ENCODE measurements around the gene ACTN1.

The ACTN1 gene

DNA sequence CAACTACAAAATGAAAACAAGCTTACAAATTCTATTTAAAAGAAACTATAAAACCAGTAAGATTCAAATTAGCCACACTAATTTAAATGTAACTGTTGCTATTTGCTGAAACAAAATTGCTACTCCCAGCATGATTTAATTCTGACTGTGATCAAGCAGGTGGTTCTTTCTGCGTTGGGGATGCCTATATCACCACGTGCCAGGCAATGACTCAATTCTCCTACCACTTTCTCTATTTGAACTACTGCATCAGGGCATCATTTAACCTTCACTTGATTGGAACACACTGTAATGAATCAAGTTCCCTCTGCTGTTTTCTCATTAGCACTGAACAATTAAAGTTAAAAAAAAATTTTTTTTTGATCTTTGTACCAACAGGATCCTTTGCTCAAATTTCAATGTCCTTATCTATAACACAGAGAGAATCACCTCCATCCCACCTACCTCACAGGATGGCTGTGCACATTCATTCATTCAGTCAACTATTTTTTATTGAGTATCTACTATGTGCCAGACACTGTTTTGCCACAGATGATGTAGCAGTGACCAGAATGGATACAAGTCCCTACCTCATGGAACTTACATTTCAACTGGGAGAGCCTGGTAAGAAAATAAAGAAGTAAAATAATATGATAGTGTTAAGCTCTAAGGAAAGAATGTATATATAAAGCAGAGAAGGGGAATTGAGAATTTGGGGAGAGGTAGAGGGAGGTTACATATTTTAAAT is 8.0 kb upstream of the ACTN1 start:
- no peak overlapping the region for H3K4me3 ChIP-seq (ENCODE audit: low read depth, low read length)
- H4K12ac ChIP-seq (ENCODE audit: low read depth, low read length) = no peak overlapping the region
- no peak overlapping the region for H3K4ac ChIP-seq (ENCODE audit: low read depth, low read length)
- H3K9ac ChIP-seq (ENCODE audit: low read length) = no peak overlapping the region
- no peak overlapping the region for H3K14ac ChIP-seq (ENCODE audit: low read length)
- no peaks in the 10 kb centered on the region for H3K79me2 ChIP-seq (ENCODE audit: control insufficient read depth, insufficient read depth, low read length, poor library complexity)
- no peak overlapping the region for H2AK5ac ChIP-seq (ENCODE audit: low read length)
- H3K27ac ChIP-seq (ENCODE audit: low read depth, low read length) = no peak overlapping the region
- no peak overlapping the region for H4K8ac ChIP-seq (ENCODE audit: low read depth, low read length)
- H2BK12ac ChIP-seq (ENCODE audit: low read length) = no peak overlapping the region
- no CpG with 5 or more reads among the region's 2 CpGs for WGBS (ENCODE audit: extremely low coverage, insufficient coverage, insufficient read length)
- peaks cover 3% of the 10 kb centered on the region in 2 experiments for H3K4me1 ChIP-seq (ENCODE audit: control insufficient read depth in 1 of 2, insufficient read depth in 2 of 2, low read length in 2 of 2)
- no peak for DNase-seq
- H2BK120ac ChIP-seq (ENCODE audit: insufficient read depth, low read length, poor library complexity) = no peak overlapping the region
- no peak overlapping the region for H3K4me2 ChIP-seq (ENCODE audit: low read length)
- no peak overlapping the region for H2AFZ ChIP-seq (ENCODE audit: insufficient read depth, low read length, poor library complexity)
- H4K91ac ChIP-seq (ENCODE audit: low read depth, low read length) = no peak overlapping the region
- H3K18ac ChIP-seq (ENCODE audit: low read length) = no peak overlapping the region
- H3K27me3 ChIP-seq (ENCODE audit: insufficient read depth, low read length) = no peaks in the 10 kb centered on the region
- H2BK5ac ChIP-seq (ENCODE audit: low read depth, low read length, poor library complexity) = no peak overlapping the region
- no peaks in the 10 kb centered on the region for H3K36me3 ChIP-seq (ENCODE audit: control insufficient read depth in 1 of 2, insufficient read depth in 2 of 2, low read length in 2 of 2)
- H3K23ac ChIP-seq (ENCODE audit: low read length) = no peak overlapping the region
- H3K9me3 ChIP-seq (ENCODE audit: insufficient read depth, low read depth, low read length) = no peaks in the 10 kb centered on the region
- H3K79me1 ChIP-seq (ENCODE audit: low read length) = peaks cover 6% of the 10 kb centered on the region

DNA sequence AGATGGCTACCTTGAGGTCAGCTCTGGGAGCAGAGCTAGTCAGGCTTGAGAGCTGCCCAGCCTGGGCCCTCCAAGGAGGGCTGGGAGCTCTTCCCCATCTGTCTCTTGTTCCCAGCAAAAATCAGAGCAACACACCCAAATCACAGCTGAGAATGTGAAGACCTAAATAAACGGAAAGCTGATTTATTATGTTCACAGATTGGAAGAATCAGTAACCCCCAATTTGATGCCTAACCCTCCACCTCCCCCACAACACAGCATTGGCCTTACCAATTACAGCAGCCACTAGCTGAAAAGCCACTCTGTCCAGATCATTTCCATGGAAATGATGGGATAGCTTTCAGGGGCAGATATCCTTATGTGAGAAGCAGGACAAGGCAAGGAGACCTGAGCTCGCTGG is 7.1 kb upstream of the ACTN1 start:
- Histone ChIP-seq H3K27ac (ENCODE audit: low read depth, low read length) (no peak overlapping the region), H3K18ac (ENCODE audit: low read length) (no peak overlapping the region)
- WGBS (ENCODE audit: extremely low coverage, insufficient coverage, insufficient read length) = no CpG with 5 or more reads among the region's 2 CpGs

DNA sequence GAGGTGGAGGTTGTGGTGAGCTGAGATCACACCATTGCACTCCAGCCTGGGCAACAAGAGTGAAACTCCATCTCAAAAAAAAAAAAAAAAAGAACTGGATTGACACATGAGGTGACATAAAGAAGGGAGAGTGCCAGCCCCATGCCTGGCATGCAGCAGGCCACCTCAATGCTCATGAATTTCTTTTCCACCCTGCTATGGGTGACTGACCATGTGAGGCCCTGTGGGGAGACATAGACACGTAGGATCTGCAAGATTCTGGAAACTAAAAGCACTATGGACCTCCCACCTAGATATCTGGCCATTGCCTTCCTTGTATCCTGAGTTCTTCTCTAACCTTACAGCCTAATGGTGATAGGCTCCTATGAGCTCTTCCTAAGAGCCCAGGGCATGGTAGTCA is 5.6 kb upstream of the ACTN1 start:
- Histone ChIP-seq H3K4me2 (ENCODE audit: low read length) (no peak overlapping the region), H2AK5ac (ENCODE audit: low read length) (no peak overlapping the region), H3K14ac (ENCODE audit: low read length) (no peak overlapping the region), H3K9me3 (ENCODE audit: insufficient read depth, low read depth, low read length) (no peaks in the 10 kb centered on the region), H3K36me3 (ENCODE audit: control insufficient read depth in 1 of 2, insufficient read depth in 2 of 2, low read length in 2 of 2) (no peaks in the 10 kb centered on the region), H3K4me3 (ENCODE audit: low read depth, low read length) (no peak overlapping the region), H2AFZ (ENCODE audit: insufficient read depth, low read length, poor library complexity) (no peak overlapping the region), H3K4ac (ENCODE audit: low read depth, low read length) (no peak overlapping the region), H3K27ac (ENCODE audit: low read depth, low read length) (no peak overlapping the region), H3K18ac (ENCODE audit: low read length) (no peak overlapping the region), H3K27me3 (ENCODE audit: insufficient read depth, low read length) (no peaks in the 10 kb centered on the region), H4K91ac (ENCODE audit: low read depth, low read length) (no peak overlapping the region), H3K4me1 (ENCODE audit: control insufficient read depth in 1 of 2, insufficient read depth in 2 of 2, low read length in 2 of 2) (peaks cover 19 to 20% of the 10 kb centered on the region in 2 experiments), H2BK12ac (ENCODE audit: low read length) (no peak overlapping the region), H3K9ac (ENCODE audit: low read length) (no peak overlapping the region), H2BK5ac (ENCODE audit: low read depth, low read length, poor library complexity) (no peak overlapping the region), H4K12ac (ENCODE audit: low read depth, low read length) (no peak overlapping the region), H2BK120ac (ENCODE audit: insufficient read depth, low read length, poor library complexity) (no peak overlapping the region), H3K79me1 (ENCODE audit: low read length) (peaks cover 17% of the 10 kb centered on the region), H4K8ac (ENCODE audit: low read depth, low read length) (no peak overlapping the region), H3K79me2 (ENCODE audit: control insufficient read depth, insufficient read depth, low read length, poor library complexity) (peaks cover 3% of the 10 kb centered on the region), H3K23ac (ENCODE audit: low read length) (no peak overlapping the region)
- DNase-seq = no peak
- no CpG with 5 or more reads among the region's 1 CpG for WGBS (ENCODE audit: extremely low coverage, insufficient coverage, insufficient read length)

More for the DNA sequence above, 7.1 kb upstream of the ACTN1 start:
- Histone ChIP-seq H3K36me3 (ENCODE audit: control insufficient read depth in 1 of 2, insufficient read depth in 2 of 2, low read length in 2 of 2) (no peaks in the 10 kb centered on the region), H2AFZ (ENCODE audit: insufficient read depth, low read length, poor library complexity) (no peak overlapping the region), H2BK120ac (ENCODE audit: insufficient read depth, low read length, poor library complexity) (no peak overlapping the region), H4K8ac (ENCODE audit: low read depth, low read length) (no peak overlapping the region), H3K4me3 (ENCODE audit: low read depth, low read length) (no peak overlapping the region), H4K12ac (ENCODE audit: low read depth, low read length) (no peak overlapping the region), H2AK5ac (ENCODE audit: low read length) (peak overlapping the region; percentile 83), H3K79me2 (ENCODE audit: control insufficient read depth, insufficient read depth, low read length, poor library complexity) (no peaks in the 10 kb centered on the region), H3K14ac (ENCODE audit: low read length) (no peak overlapping the region), H3K23ac (ENCODE audit: low read length) (no peak overlapping the region), H3K9me3 (ENCODE audit: insufficient read depth, low read depth, low read length) (no peaks in the 10 kb centered on the region), H3K4ac (ENCODE audit: low read depth, low read length) (no peak overlapping the region), H2BK12ac (ENCODE audit: low read length) (peak overlapping the region; percentile 65), H3K79me1 (ENCODE audit: low read length) (peaks cover 10% of the 10 kb centered on the region), H3K4me1 (ENCODE audit: control insufficient read depth in 1 of 2, insufficient read depth in 2 of 2, low read length in 2 of 2) (peaks cover 9 to 10% of the 10 kb centered on the region in 2 experiments), H3K4me2 (ENCODE audit: low read length) (no peak overlapping the region), H2BK5ac (ENCODE audit: low read depth, low read length, poor library complexity) (no peak overlapping the region), H4K91ac (ENCODE audit: low read depth, low read length) (no peak overlapping the region), H3K9ac (ENCODE audit: low read length) (no peak overlapping the region), H3K27me3 (ENCODE audit: insufficient read depth, low read length) (no peaks in the 10 kb centered on the region)
- DNase-seq = no peak

DNA sequence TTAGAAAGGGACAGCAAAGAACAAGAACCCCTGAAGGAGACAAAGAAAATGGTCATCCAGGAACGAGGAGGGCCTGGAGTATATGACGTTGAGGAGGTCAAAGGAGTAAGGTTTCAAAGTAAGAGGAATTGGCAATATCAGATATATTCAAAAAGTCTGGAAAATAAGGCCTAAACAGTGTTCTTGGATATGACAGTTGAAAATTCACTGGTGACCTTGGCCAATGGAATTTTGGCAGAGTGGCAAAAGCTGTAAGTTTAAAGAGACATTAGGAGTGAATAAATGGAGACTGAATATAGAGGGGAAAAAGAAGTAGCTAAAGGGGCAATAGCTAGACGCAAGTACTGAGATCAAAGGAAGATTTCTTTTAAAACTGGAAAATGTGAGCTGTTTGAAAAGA is 4.1 kb upstream of the ACTN1 start:
- no peaks in the 10 kb centered on the region for H3K36me3 ChIP-seq (ENCODE audit: control insufficient read depth in 1 of 2, insufficient read depth in 2 of 2, low read length in 2 of 2)
- H3K4me1 ChIP-seq (ENCODE audit: control insufficient read depth in 1 of 2, insufficient read depth in 2 of 2, low read length in 2 of 2) = peaks cover 19 to 20% of the 10 kb centered on the region in 2 experiments
- no peak overlapping the region for H3K9ac ChIP-seq (ENCODE audit: low read length)
- no peak overlapping the region for H3K27ac ChIP-seq (ENCODE audit: low read depth, low read length)
- no peaks in the 10 kb centered on the region for H3K9me3 ChIP-seq (ENCODE audit: insufficient read depth, low read depth, low read length)
- H3K79me1 ChIP-seq (ENCODE audit: low read length) = peaks cover 26% of the 10 kb centered on the region
- no peak overlapping the region for H2AK5ac ChIP-seq (ENCODE audit: low read length)
- H3K4ac ChIP-seq (ENCODE audit: low read depth, low read length) = no peak overlapping the region
- no peak overlapping the region for H2BK12ac ChIP-seq (ENCODE audit: low read length)
- no peak overlapping the region for H4K91ac ChIP-seq (ENCODE audit: low read depth, low read length)
- DNase-seq = no peak
- no peak overlapping the region for H2BK120ac ChIP-seq (ENCODE audit: insufficient read depth, low read length, poor library complexity)
- H3K18ac ChIP-seq (ENCODE audit: low read length) = no peak overlapping the region
- no CpG with 5 or more reads among the region's 3 CpGs for WGBS (ENCODE audit: extremely low coverage, insufficient coverage, insufficient read length)
- no peak overlapping the region for H2AFZ ChIP-seq (ENCODE audit: insufficient read depth, low read length, poor library complexity)
- peaks cover 12% of the 10 kb centered on the region for H3K79me2 ChIP-seq (ENCODE audit: control insufficient read depth, insufficient read depth, low read length, poor library complexity)
- no peaks in the 10 kb centered on the region for H3K27me3 ChIP-seq (ENCODE audit: insufficient read depth, low read length)
- H4K12ac ChIP-seq (ENCODE audit: low read depth, low read length) = no peak overlapping the region
- no peak overlapping the region for H2BK5ac ChIP-seq (ENCODE audit: low read depth, low read length, poor library complexity)
- H4K8ac ChIP-seq (ENCODE audit: low read depth, low read length) = no peak overlapping the region
- no peak overlapping the region for H3K4me2 ChIP-seq (ENCODE audit: low read length)
- no peak overlapping the region for H3K4me3 ChIP-seq (ENCODE audit: low read depth, low read length)
- no peak overlapping the region for H3K14ac ChIP-seq (ENCODE audit: low read length)
- no peak overlapping the region for H3K23ac ChIP-seq (ENCODE audit: low read length)
